Stimulated activated CD4-positive, alpha-beta T cell treated with anti-CD3 and anti-CD28 coated beads, TNF-alpha, amount 100 ng/mL, for 24 hours (primary cell): Measurements from ENCODE around the gene TCAP.
A peak's percentile ranks its signal among the peaks of the same experiment; 100 is the strongest.

Experiments
- DNase-seq, 3 experiments: peaks; one replicate each; pipeline ENCODE4 v3.0.0-alpha.2; 2020; ENCODE audit warnings: low read depth in 3 of 3

Gene TCAP, protein sequence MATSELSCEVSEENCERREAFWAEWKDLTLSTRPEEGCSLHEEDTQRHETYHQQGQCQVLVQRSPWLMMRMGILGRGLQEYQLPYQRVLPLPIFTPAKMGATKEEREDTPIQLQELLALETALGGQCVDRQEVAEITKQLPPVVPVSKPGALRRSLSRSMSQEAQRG

DNA sequence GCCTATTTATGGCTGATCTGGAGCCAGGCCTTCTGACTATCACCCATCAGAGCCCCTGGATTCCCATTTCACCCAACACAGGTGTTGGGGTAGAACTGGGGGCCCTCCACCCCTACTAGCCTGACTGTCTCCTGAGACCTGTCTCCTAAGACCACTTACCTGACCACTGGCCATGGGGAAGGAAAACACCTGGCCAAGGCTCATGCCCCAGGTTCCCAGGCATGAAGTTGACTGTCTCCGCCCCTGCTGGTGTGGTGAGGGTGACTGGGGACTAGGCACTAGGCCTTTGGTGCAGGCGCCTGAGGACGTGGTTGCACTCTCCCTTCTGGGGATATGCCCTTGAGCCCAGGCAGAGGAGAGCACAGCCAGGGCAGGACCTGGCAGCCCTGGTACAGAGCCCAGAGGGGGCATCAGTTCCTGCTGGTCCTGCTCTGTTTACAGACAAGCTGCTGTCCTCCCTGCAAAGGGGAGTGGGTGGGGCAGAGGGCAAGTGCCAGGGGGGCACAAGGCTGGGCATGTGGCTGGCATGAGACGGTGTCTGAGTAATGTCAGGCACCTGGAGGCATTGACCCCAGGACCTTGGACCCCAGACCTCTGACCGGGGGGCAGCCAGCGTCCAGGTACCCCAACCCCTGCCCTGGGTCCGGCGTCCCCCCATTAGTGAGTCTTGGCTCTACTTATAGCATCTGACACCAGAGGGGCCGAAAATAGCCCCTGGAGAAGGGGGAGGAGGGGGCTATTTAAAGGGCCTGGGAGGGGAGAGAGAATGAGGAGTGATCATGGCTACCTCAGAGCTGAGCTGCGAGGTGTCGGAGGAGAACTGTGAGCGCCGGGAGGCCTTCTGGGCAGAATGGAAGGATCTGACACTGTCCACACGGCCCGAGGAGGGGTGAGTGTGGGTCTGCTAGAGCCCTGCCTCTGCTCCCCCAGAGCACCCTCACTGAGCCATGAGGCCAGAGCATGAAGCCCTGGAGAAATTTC is at the start of gene TCAP:
Gene TCAP (plus strand): TSS at position 769 of the 981 bp plus-strand sequence. CDS start 11 bp downstream, at position 780.
- no peak for DNase-seq

DNA sequence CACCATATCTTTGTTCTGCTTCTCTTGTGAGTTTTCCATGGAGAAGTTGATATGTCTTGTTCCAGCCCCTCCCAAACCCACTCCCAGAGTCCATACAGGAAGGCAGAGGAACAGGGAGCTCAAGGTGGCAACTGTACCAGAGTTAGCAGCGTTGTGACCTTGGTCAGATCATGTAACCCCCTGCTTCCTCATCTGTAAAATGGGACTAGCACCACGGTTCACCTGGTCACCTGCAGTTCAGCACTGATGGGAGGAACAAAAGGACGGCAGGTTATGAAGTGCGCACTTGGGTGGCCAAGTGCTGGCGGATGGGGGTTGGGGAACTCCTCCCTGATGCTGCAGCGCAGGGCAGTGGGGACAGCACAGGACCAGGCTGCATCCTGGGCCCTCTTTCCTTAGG is 49.7 kb upstream of the TCAP start:
- no peak for DNase-seq

DNA sequence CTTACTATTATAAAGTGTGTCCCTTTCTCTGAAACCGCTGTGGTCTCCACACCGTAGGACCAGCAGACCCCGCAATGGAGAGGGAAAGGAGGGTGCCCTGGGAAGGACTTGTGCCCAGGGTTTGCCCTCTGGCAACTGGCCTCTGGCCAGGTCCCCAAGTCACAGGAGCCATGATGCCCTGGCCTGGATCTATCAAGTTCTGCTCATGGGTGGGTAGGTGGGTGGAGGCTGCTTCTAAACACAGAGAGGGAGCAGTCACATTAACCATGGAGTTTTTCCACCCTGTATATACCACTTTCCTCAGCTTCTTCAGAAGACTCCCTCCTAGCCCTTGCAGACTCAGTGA is 48.1 kb upstream of the TCAP start:
- DNase-seq, result no peak

- DNase-seq, result peak in 2 of 3 experiments; percentile 28 to 54
Observed at GRCh38 chr17:39617446-39618245, 47.5 kb upstream of the TCAP start.

GRCh38 chr17:39618246-39618913 is 46.8 kb upstream of the TCAP start:
- DNase-seq, result no peak

- no peak for DNase-seq
Observed at GRCh38 chr17:39618956-39619785, 46.0 kb upstream of the TCAP start.

- no peak for DNase-seq
Observed at GRCh38 chr17:39619786-39620101, 45.4 kb upstream of the TCAP start.

DNA sequence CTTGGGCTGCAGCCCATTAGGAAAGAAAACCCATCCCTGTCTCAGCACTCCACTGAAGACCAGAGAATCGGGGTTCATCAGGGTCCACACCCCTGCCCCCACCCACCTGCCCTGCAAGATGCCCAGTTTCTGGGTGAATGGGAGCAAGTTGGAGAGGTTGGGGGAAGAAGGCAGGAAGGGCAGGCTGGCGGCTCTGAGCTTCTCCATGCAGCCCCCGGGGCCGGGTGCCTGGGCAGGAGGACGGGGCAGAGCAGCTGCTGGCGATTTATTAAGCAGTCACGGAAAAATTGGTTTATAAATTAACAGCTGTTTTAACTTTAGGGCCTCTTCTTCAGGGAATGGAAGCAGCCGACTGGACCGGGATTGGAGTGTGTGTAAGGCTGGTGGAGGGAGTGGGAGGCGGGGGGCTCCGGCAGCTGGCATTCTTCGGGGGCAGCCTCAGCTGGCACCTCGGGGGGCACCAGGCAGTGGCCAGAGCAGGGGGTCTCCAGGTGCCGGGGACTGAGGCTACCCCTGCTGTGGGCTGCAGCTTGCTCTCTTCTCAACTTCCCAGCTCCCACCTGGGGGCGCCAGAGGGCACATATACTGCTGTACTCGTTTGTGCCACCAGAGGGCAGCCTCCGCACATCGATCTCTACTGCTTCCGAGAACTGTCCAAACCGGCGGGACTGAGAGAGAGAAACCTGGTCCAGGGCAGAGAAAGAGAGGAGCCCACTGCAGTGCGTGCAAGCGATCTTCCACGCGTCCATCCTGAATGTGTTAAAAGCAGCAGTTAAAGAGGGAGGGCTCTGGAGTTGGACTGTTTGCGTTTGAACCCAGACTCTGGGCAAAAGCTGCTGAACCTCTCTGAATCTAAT is 43.4 kb upstream of the TCAP start:
- DNase-seq, result peak; percentile 79 to 85 (median 84)

GRCh38 chr17:39622380-39623006 is 42.7 kb upstream of the TCAP start:
- DNase-seq, result peak in 1 of 3 experiments; percentile 37

DNA sequence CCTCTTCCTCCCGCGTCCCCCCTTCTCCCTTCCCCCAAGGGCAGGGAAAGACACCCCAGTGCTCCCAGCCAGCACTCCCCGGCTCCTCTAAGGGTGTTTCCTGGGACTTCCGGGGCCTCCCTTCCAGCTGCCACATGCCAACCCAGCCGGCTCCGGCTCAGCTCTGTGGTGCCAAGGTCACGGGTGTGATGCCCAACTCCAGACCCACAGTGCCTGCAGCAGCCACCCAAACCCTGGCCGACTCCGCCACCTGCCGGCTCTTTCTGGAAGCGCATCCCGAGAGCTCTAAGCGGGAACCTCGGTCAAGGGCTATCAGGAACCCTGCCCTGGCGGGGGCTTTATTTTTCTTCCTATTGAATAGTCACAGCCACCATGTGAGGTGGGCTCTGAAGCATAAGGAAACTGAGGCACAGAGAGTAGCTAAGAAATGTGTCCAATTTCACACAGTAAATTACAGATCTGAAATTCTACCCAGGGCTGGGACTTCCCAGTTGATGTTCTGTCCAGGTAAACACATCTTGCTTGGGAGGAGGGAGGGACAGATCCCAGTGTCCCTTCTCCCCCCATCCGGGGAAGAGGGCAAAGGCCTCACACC is 41.7 kb upstream of the TCAP start:
- peak; percentile 76 to 89 (median 81) for DNase-seq

DNA sequence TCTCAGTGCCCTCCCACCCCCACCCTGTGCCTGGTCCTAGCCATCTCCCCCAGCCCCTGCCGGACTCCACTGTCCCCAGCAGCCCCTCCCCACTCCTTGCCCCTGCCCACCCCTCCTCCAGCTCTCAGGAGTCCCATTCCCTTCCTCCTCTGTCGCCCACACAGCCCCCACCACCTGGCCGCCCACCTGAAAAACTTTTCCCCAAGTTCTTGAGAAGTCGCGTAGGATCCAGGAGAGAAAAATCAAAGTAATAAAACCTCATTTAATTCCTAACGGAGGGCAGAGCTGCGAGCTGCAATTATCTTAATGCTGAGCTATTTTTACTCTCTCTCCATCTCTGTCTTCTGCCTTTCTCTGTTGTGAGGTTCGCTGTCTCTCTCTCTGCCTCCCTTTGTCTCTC is 40.8 kb upstream of the TCAP start:
- DNase-seq, result no peak

DNA sequence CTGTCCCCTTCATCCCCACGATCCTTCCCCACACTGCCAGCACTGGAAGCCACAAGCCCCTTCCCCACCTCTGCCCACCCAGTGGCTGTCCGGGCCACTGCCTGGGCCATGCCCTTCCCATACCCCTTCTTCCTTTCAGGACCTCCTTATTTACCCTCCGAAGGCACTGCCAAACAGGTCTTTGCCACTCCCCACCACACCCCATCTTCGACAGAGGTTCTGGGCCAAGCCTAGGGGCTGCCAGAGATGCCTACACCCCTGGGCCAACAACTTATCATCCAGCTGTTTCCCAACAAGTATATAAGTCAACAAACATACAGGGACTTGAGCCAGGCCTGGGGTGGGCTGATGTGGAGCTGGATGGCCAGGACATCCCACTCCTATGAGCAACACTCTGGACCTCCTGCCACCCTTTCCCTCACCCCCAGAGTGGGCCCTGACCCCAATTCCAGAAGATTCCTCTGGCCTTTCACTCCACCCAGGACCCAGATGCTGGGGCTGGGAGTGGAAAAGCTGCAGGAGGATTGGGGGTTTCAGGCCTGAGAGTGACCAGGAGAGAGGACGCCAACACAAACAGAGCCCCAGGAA is 39.9 kb upstream of the TCAP start:
- DNase-seq, result no peak

- no peak for DNase-seq
Observed at GRCh38 chr17:39626171-39627046, 38.7 kb upstream of the TCAP start, which contains the start of gene PPP1R1B. Gene PPP1R1B, plus strand, starts transcription at chr17:39626952. Its CDS starts 441 bp downstream, at chr17:39627393.

DNA sequence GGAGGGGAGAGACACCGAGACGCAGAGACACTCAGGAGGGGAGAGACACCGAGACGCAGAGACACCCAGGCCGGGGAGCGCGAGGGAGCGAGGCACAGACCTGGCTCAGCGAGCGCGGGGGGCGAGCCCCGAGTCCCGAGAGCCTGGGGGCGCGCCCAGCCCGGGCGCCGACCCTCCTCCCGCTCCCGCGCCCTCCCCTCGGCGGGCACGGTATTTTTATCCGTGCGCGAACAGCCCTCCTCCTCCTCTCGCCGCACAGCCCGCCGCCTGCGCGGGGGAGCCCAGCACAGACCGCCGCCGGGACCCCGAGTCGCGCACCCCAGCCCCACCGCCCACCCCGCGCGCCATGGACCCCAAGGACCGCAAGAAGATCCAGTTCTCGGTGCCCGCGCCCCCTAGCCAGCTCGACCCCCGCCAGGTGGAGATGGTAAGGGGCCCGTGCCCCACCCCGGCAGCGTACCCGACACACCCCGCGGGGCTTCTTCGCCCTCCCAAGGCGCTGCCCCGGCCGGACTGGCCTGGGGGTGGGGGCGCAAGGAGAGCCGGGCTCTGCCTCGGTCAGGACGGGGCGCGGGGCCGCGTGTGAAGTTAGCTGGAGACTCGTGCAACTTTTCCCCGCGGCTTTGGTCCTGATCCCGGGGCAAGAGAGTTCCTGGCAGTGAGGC is 38.0 kb upstream of the TCAP start:
- DNase-seq, result no peak

DNA sequence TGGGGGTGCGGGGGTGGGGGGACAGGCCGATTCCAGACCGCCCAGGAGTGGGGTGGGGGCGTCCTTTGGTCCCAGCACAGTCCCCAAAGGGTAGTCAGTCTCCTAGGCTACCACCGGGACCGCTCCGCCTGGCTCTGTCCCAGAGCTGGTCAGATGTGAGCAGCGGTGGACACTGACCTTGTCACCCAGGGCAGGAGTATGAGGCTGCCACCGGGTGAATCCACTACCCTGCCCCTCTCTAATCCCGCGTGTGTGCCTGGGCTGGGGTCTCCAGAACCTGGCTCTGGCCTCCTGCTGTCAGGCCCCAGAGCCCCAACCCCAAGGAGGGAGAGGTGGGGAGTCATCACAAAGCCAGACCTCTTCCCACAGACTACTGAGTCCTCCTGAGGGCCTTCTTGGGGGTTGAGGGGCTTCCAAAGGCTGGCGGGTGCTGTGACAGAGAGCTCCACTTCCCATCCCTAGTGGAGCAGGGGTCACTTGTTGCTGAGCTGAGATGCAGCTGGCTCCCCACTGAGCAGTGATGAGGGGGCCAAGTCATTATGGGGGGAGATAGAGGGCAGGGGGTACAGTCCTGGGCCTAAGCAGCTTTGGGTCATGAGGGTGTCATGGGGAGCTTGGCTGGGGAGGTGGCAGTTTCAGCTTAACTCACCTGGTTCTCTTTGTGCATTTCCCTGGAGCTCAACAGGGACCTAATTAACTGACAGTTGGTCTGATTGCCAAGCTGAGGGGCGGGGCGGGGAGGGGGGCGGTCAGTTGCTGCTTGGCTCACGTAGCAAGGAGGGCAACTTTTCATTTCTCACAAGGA is 37.2 kb upstream of the TCAP start:
- no peak for DNase-seq
